Measurements from ENCODE around the gene LHFPL2.

DNA sequence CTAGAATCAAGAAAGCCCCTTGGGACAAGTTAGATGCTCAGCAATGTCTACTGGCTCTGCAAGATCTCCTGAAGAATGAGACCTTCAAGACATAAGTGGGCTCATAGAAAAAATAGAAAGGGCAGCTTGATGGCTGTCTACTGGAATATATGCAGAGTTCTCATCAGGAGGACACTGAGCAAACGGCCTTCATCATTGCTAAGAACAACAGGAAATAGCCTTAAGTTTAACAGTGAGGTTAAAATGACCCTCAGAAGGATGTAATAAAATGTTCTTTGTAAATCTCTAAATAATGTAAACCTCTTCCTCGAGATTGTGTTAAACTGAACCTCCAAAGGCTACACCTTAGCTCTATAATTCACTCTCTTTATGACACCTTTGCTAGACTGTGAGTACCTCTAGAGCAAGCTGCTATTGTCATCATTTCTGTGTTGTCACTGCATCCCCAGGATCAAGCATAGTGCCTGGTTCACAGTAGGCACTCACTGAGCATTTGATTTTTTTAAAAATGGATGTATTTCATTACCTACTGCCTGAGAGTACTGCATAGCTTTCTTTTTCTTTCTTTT, 22.2 kb upstream of the LHFPL2 start:
- no peak for TF ChIP-seq CTCF (IDR thresholded peaks at IDR 0.05)
- no peak for TF ChIP-seq EZH2 (IDR thresholded peaks at IDR 0.05; ENCODE audit: borderline replicate concordance, insufficient read depth, low read depth, low read length, poor library complexity, severe bottlenecking)
